ENCODE results near the gene EN2. TPM values are rescaled to one million over a fixed set of nuclear protein-coding genes. Genes with fewer than 3 reads are reported as not detected.

The EN2 gene
- total RNA-seq, 1 experiment from 2014 or later: not detected

DNA sequence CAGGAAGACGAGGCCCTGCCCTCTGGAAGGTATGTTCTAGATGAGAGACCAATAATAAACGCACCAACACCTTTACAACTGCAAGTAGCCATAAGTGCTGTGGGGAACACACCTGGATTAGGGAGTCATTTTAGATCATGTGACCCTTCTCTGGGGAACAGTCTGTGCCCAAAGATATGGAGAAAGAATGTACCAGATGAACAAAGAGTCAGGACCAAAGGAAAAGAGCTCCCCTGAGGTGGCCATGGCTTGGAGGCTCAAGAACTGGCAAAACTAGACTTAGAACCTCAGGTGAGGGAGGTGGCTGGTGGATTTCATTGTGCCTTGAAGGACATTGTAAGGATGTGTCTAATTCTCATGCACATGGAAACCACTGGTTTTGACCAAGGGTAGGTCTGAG, 10.3 kb upstream of the EN2 start:
- H3K9me3 ChIP-seq (ENCODE audit: low read depth, low read length, poor library complexity, severe bottlenecking): no peaks in the 10 kb centered on the region
- DNase-seq (ENCODE audit: low spot score): no peak
- no TSS peak for BruUV-seq (replicated peaks)
- no peaks in the 10 kb centered on the region for H3K36me3 ChIP-seq (ENCODE audit: insufficient read depth, low read length, poor library complexity, severe bottlenecking)
- CTCF ChIA-PET: no interaction called here
- H3K4me1 ChIP-seq (ENCODE audit: insufficient read depth, low read length, poor library complexity, severe bottlenecking): no peaks in the 10 kb centered on the region
- no peak overlapping the region for H3K27ac ChIP-seq (ENCODE audit: low read depth, low read length, poor library complexity, severe bottlenecking)
- POLR2A ChIA-PET (ENCODE audit: low non-redundant PET): no interaction called here
- TF ChIP-seq, protein P1, sequence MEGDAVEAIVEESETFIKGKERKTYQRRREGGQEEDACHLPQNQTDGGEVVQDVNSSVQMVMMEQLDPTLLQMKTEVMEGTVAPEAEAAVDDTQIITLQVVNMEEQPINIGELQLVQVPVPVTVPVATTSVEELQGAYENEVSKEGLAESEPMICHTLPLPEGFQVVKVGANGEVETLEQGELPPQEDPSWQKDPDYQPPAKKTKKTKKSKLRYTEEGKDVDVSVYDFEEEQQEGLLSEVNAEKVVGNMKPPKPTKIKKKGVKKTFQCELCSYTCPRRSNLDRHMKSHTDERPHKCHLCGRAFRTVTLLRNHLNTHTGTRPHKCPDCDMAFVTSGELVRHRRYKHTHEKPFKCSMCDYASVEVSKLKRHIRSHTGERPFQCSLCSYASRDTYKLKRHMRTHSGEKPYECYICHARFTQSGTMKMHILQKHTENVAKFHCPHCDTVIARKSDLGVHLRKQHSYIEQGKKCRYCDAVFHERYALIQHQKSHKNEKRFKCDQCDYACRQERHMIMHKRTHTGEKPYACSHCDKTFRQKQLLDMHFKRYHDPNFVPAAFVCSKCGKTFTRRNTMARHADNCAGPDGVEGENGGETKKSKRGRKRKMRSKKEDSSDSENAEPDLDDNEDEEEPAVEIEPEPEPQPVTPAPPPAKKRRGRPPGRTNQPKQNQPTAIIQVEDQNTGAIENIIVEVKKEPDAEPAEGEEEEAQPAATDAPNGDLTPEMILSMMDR (conservative IDR thresholded peaks at IDR 0.05; ENCODE audit: low read depth, low read length): no peak
- TF ChIP-seq EZH2 (IDR thresholded peaks at IDR 0.05; ENCODE audit: borderline replicate concordance, low read depth, low read length, poor library complexity, severe bottlenecking): no peak
- intact Hi-C loops (cut with micrococcal nuclease; ENCODE audit: unreplicated experiment): no loop called here
- no peak overlapping the region for H3K4me3 ChIP-seq (ENCODE audit: low read depth, low read length, poor library complexity, severe bottlenecking)
- peaks cover 89% of the 10 kb centered on the region for H3K27me3 ChIP-seq (replicated peaks; ENCODE audit: insufficient read depth, low read depth, low read length, poor library complexity)

DNA sequence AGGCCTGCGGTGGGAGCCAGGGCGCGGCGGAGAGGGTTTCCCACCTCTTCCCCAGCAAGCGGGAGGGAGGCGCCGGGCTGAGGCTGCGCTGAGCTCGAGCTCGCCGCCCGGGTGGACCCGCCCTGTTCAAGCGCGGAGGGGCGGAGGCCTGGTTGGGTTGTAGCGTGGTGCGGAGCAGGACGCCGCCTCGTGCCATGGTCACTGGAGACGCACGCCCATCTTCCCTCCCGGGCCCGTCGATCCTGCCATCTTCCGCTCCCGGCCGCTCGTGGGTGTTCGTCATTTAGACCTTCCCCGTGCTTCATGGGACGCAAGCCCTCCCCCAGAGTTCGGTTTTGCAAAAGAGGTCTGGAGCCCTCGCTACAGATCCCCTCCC, 9.3 kb upstream of the EN2 start:
- Histone ChIP-seq H3K36me3 (ENCODE audit: insufficient read depth, low read length, poor library complexity, severe bottlenecking) (no peaks in the 10 kb centered on the region), H3K4me3 (ENCODE audit: low read depth, low read length, poor library complexity, severe bottlenecking) (peak overlapping the region; percentile 21), H3K4me1 (ENCODE audit: insufficient read depth, low read length, poor library complexity, severe bottlenecking) (no peaks in the 10 kb centered on the region), H3K9me3 (ENCODE audit: low read depth, low read length, poor library complexity, severe bottlenecking) (no peaks in the 10 kb centered on the region), H3K27me3 (replicated peaks; ENCODE audit: insufficient read depth, low read depth, low read length, poor library complexity) (peaks cover 89% of the 10 kb centered on the region), H3K27ac (ENCODE audit: low read depth, low read length, poor library complexity, severe bottlenecking) (no peak overlapping the region)
- no TSS peak for BruUV-seq (replicated peaks)
- TF ChIP-seq, protein P1 (conservative IDR thresholded peaks at IDR 0.05; ENCODE audit: low read depth, low read length): no peak
- TF ChIP-seq EZH2 (IDR thresholded peaks at IDR 0.05; ENCODE audit: borderline replicate concordance, low read depth, low read length, poor library complexity, severe bottlenecking): no peak
- intact Hi-C loops (cut with micrococcal nuclease; ENCODE audit: unreplicated experiment): no loop called here
- ChIA-PET POLR2A (ENCODE audit: low non-redundant PET) (no interaction called here), CTCF (no interaction called here)
- no peak for DNase-seq (ENCODE audit: low spot score)

DNA sequence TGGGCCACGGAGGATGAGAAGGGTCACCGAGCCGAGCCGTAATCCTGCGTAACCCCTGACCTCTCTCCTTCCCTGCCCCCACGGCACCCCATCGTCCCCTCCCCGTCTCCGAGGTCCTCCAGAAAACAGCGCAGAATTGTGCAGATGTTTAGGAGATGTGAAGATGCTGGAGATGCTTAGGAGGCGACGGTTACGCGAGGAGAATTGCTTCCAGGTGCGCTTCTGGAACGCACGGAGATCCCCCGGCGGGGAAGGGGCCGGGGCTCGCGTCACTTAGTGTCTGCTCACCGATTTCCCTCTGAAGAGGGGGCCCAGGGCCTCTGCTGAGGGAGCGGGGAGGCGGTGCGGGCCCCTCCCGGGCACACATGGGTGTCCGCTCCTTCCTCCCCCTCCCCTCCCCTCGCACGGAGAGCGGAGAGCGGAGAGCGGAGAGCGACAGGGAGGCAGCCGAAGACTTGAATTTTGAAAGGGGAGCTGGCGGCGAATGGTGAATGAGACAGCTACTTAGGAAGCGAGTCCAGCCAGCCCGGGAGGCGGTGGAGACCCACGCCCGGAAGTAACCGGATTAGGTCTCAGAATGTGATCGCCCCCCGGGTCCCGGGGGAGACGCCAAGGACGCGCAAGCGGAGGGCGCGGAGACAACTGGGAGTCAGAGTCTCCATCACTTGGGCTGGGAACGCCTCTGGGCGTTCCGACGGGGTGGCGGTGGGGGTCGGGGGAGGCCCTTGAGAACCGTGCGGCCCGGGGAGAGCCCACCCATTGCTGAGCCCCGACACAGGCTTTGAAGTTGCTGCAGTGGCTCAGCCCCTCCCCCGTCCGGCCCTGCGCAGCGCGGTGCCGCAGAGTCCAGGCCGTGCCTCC, 8.7 kb upstream of the EN2 start:
- no TSS peak for BruUV-seq (replicated peaks)
- TF ChIP-seq, protein P1 (conservative IDR thresholded peaks at IDR 0.05; ENCODE audit: low read depth, low read length): no peak
- TF ChIP-seq EZH2 (IDR thresholded peaks at IDR 0.05; ENCODE audit: borderline replicate concordance, low read depth, low read length, poor library complexity, severe bottlenecking): peak; percentile 95
- ChIA-PET POLR2A (ENCODE audit: low non-redundant PET) (no interaction called here), CTCF (no interaction called here)
- Histone ChIP-seq H3K27me3 (replicated peaks; ENCODE audit: insufficient read depth, low read depth, low read length, poor library complexity) (peaks cover 89% of the 10 kb centered on the region), H3K36me3 (ENCODE audit: insufficient read depth, low read length, poor library complexity, severe bottlenecking) (no peaks in the 10 kb centered on the region), H3K4me3 (ENCODE audit: low read depth, low read length, poor library complexity, severe bottlenecking) (peak overlapping the region; percentile 21), H3K27ac (ENCODE audit: low read depth, low read length, poor library complexity, severe bottlenecking) (no peak overlapping the region), H3K4me1 (ENCODE audit: insufficient read depth, low read length, poor library complexity, severe bottlenecking) (no peaks in the 10 kb centered on the region), H3K9me3 (ENCODE audit: low read depth, low read length, poor library complexity, severe bottlenecking) (no peaks in the 10 kb centered on the region)
- intact Hi-C loops (cut with micrococcal nuclease; ENCODE audit: unreplicated experiment): no loop called here
- DNase-seq (ENCODE audit: low spot score): no peak
